GM18868 (cell line): ENCODE results near the gene LYSMD4.
"Not testable (repeated sequence)": the region's sequence is repeated elsewhere in the genome, so short reads cannot be mapped to it uniquely, and the experiment has no call there.

Experiments
- ATAC-seq: cut with Tn5 transposase; IDR thresholded peaks from one replicate; pipeline ENCODE4 v1.9.1; 2021; ENCODE audit warnings: mild to moderate bottlenecking, moderate library complexity; ENCODE audit not compliant: unreplicated experiment

LYSMD4 gene

GRCh38 chr15:99733268-99734039 lies at the start of gene LYSMD4:
Gene LYSMD4 (minus strand): TSS chr15:99733437. CDS start chr15:99731999, 1,438 bp downstream.
- ATAC-seq, result peak; percentile 99

GRCh38 chr15:99782029-99782428 lies 48.8 kb upstream of the LYSMD4 start:
- not testable (repeated sequence) for ATAC-seq

- ATAC-seq, result no peak
These were observed 43.9 kb upstream of the LYSMD4 start for GRCh38 chr15:99777144-99777543.

GRCh38 chr15:99764522-99764921 lies 31.3 kb upstream of the LYSMD4 start:
- no peak for ATAC-seq

GRCh38 chr15:99763827-99764226 lies 30.6 kb upstream of the LYSMD4 start:
- ATAC-seq, result no peak

GRCh38 chr15:99762288-99762687 lies 29.1 kb upstream of the LYSMD4 start:
- no peak for ATAC-seq

GRCh38 chr15:99755692-99756409 lies 22.6 kb upstream of the LYSMD4 start:
- peak; percentile 94 for ATAC-seq

- ATAC-seq, result no peak
These were observed 19.8 kb upstream of the LYSMD4 start for GRCh38 chr15:99753066-99753465.

GRCh38 chr15:99752556-99752955 lies 19.3 kb upstream of the LYSMD4 start:
- ATAC-seq, result no peak

- ATAC-seq, result not testable (repeated sequence)
These were observed 17.1 kb upstream of the LYSMD4 start for GRCh38 chr15:99750326-99750725.

GRCh38 chr15:99749386-99749785 lies 16.1 kb upstream of the LYSMD4 start:
- no peak for ATAC-seq

- no peak for ATAC-seq
These were observed 12.3 kb upstream of the LYSMD4 start for GRCh38 chr15:99745370-99746086.

GRCh38 chr15:99744142-99744541 lies 10.9 kb upstream of the LYSMD4 start:
- no peak for ATAC-seq

GRCh38 chr15:99741835-99742234 lies 8.6 kb upstream of the LYSMD4 start:
- no peak for ATAC-seq

- ATAC-seq, result no peak
These were observed 5.0 kb upstream of the LYSMD4 start for GRCh38 chr15:99738021-99738847.

- no peak for ATAC-seq
These were observed 3.5 kb upstream of the LYSMD4 start for GRCh38 chr15:99736702-99737101.

- ATAC-seq, result no peak
These were observed 2.6 kb upstream of the LYSMD4 start for GRCh38 chr15:99735868-99736267.

GRCh38 chr15:99734575-99734974 lies 1.3 kb upstream of the LYSMD4 start:
- no peak for ATAC-seq

- not testable (repeated sequence) for ATAC-seq
These were observed 729 bp upstream of the LYSMD4 start for GRCh38 chr15:99734040-99734291.

- ATAC-seq, result peak; percentile 1
These were observed 428 bp downstream of the LYSMD4 start for GRCh38 chr15:99732751-99733267.
